Measurements from ENCODE around the gene CDC6. TPM values are rescaled to one million over a fixed set of nuclear protein-coding genes. Genes with fewer than 3 reads are reported as not detected.

Gene CDC6
- 1.4 and 8.2 TPM in 2 replicates for total RNA-seq

GRCh38 chr17:40287494-40288369 is at the start of gene CDC6:
CDC6 (plus strand) TSS chr17:40287879; CDS start chr17:40289421, 1,542 bp downstream.

GRCh38 chr17:40309031-40309948 is 21.6 kb downstream of the CDC6 start, which contains the start of gene RARA:
RARA (plus strand) TSS chr17:40309180; CDS start chr17:40331219, 22,039 bp downstream.

Other genes starting within 250 kb of the CDC6 start
- 20.2 and 32.7 TPM in 2 replicates for gene MED24, start 233.5 kb upstream of the CDC6 start, total RNA-seq
- 4.4 and 16.2 TPM in 2 replicates for gene THRA, start 224.9 kb upstream of the CDC6 start, total RNA-seq
- gene NR1D1, start 187.3 kb upstream of the CDC6 start, total RNA-seq, result 1.7 and 5.7 TPM in 2 replicates
- 28.7 and 52.5 TPM in 2 replicates for gene MSL1, start 165.9 kb upstream of the CDC6 start, total RNA-seq
- 19.3 and 24.3 TPM in 2 replicates for gene CASC3, start 147.3 kb upstream of the CDC6 start, total RNA-seq
- gene RAPGEFL1, start 110.4 kb upstream of the CDC6 start, total RNA-seq, result 13.7 and 26.3 TPM in 2 replicates
- gene WIPF2, start 68.6 kb upstream of the CDC6 start, total RNA-seq, result 10.3 and 14.5 TPM in 2 replicates
- gene RARA, start 21.3 kb downstream of the CDC6 start, total RNA-seq, result 3.1 and 10.5 TPM in 2 replicates
- gene GJD3, start 76.9 kb downstream of the CDC6 start, total RNA-seq, result 0.07 TPM in 1 of 2 replicates, not detected in the other
- 0.50 and 2.1 TPM in 2 replicates for gene TOP2A, start 130.0 kb downstream of the CDC6 start, total RNA-seq
- 18.5 and 24.3 TPM in 2 replicates for gene IGFBP4, start 155.6 kb downstream of the CDC6 start, total RNA-seq
- 24.3 and 91.8 TPM in 2 replicates for gene TNS4, start 213.7 kb downstream of the CDC6 start, total RNA-seq